CD4-positive, alpha-beta T cell treated with Interleukin-15 for 4 hours (primary cell): ENCODE measurements around the gene PCDHGA4.
"Not testable (repeated sequence)": the region's sequence is repeated elsewhere in the genome, so short reads cannot be mapped to it uniquely, and the experiment has no call there.

ENCODE experiments used
- DNase-seq: peaks from one replicate; pipeline ENCODE4 v3.0.0-alpha.2; 2020; ENCODE audit warnings: low spot score

Gene PCDHGA4

DNA sequence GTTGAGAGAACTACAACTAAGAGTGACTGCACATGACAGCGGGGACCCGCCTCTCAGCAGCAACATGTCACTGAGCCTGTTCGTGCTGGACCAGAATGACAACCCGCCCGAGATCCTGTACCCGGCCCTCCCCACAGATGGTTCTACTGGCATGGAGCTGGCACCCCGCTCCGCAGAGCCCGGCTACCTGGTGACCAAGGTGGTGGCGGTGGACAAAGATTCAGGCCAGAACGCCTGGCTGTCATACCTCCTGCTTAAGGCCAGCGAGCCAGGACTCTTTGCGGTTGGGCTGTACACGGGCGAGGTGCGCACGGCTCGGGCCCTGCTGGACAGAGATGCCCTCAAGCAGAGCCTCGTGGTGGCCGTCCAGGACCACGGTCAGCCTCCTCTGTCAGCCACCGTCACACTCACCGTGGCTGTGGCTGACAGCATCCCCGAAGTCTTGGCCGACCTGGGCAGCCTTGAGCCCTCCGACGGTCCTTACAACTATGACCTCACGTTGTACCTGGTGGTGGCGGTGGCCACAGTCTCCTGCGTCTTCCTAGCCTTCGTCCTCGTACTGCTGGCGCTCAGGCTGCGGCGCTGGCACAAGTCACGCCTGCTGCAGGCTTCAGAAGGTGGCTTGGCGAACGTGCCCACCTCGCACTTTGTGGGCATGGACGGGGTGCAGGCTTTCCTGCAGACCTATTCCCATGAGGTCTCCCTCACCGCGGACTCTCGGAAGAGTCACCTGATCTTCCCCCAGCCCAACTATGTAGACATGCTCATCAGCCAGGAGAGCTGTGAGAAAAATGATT is 29.8 kb downstream of the PCDHGA4 start:
- no peak for DNase-seq

DNA sequence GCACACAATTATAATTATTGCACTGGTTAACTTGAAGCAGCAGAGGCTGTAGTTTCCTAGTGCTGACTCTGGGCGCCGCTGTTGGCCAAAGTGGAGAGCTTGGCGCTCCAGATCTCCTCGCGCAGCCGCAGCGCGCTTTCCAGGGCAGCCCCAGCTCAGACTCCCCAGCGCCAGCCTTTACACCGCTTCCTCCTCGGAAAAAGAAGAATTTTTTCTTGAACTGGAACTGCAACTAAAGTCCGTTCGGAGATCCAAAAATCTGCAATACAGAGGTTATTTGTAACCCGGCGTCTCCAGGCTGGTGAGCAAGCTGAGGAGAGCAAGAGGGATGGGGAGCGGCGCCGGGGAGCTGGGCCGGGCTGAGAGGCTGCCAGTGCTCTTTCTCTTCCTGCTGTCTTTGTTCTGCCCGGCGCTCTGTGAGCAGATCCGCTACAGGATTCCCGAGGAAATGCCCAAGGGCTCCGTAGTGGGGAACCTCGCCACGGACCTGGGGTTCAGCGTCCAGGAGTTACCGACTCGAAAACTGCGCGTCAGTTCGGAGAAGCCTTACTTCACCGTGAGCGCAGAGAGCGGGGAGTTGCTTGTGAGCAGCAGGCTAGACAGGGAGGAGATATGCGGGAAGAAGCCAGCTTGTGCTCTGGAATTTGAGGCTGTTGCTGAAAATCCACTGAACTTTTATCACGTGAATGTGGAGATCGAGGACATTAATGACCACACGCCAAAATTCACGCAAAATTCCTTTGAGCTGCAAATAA is 32.9 kb downstream of the PCDHGA4 start, which contains the start of gene PCDHGB4:
PCDHGB4 (plus strand) TSS at position 142 of the 755 bp plus-strand sequence; CDS start at position 329, 187 bp downstream.
- not testable (repeated sequence) for DNase-seq

DNA sequence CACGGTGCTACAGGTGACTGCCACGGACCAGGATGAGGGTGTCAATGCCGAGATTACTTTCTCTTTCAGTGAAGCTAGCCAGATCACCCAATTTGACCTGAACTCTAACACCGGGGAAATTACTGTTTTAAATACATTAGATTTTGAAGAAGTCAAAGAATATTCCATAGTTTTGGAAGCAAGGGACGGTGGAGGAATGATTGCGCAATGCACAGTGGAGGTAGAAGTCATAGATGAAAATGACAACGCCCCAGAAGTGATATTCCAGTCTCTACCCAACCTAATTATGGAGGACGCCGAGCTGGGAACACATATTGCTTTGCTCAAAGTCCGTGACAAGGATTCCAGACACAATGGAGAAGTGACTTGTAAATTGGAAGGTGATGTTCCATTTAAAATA is 33.8 kb downstream of the PCDHGA4 start:
- DNase-seq, result no peak

DNA sequence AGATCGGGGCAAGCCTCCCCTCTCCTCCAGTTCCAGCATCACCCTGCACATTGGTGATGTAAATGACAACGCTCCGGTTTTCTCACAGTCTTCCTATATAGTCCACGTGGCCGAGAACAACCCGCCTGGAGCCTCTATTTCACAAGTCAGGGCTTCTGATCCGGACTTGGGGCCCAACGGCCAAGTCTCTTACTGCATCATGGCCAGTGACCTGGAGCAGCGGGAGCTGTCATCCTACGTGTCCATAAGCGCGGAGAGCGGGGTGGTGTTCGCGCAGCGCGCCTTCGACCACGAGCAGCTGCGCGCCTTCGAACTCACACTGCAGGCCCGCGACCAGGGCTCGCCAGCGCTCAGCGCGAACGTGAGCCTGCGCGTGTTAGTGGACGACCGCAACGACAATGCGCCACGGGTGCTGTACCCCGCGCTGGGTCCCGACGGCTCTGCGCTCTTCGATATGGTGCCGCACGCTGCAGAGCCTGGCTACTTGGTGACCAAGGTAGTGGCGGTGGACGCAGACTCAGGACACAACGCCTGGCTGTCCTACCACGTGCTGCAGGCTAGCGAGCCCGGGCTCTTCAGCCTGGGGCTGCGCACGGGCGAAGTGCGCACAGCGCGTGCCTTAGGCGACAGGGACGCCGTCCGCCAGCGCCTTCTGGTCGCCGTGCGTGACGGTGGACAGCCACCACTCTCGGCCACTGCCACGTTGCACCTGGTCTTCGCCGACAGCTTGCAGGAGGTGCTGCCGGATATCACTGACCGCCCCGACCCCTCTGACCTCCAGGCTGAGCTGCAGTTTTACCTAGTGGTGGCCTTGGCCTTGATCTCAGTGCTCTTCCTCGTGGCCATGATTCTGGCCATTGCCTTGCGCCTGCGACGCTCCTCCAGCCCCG is 34.6 kb downstream of the PCDHGA4 start:
- no peak for DNase-seq

DNA sequence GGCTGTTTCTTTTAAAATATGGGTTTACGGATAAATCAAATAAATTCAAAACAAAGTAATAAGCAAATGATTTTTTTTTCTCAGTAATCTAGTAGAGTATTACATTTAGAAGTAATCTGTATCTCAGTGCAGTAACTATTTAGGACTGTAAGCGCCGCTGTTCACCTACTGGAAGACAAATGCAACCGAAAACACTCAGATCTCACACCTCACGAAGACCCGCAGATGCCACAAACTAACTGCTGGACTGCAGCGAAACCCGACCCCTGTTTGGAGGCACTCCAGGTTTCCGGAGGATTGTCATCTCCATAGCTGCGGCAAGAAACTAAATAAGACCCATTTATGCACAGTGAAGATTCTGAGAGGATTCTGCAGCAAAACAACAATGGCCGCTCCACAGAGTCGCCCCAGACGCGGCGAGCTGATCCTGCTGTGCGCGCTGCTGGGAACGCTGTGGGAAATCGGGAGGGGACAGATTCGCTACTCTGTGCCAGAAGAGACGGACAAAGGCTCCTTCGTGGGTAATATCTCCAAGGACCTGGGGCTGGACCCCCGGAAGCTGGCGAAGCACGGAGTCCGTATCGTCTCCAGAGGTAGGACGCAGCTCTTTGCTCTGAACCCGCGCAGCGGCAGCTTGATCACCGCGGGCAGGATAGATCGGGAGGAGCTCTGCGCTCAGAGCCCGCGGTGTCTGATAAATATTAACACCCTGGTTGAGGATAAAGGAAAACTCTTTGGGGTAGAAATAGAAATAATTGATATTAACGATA is 37.8 kb downstream of the PCDHGA4 start, which contains the start of gene PCDHGA8:
PCDHGA8 (plus strand) TSS at position 205 of the 770 bp plus-strand sequence; CDS start at position 386, 181 bp downstream.
- no peak for DNase-seq

DNA sequence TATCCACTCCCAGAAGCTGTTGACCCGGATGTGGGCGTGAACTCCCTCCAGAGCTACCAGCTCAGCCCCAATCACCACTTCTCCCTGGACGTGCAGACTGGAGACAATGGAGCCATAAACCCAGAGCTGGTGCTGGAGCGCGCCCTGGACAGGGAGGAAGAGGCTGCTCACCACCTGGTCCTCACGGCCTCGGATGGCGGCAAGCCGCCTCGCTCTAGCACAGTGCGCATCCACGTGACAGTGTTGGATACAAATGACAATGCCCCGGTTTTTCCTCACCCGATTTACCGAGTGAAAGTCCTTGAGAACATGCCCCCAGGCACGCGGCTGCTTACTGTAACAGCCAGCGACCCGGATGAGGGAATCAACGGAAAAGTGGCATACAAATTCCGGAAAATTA is 38.4 kb downstream of the PCDHGA4 start:
- no peak for DNase-seq

DNA sequence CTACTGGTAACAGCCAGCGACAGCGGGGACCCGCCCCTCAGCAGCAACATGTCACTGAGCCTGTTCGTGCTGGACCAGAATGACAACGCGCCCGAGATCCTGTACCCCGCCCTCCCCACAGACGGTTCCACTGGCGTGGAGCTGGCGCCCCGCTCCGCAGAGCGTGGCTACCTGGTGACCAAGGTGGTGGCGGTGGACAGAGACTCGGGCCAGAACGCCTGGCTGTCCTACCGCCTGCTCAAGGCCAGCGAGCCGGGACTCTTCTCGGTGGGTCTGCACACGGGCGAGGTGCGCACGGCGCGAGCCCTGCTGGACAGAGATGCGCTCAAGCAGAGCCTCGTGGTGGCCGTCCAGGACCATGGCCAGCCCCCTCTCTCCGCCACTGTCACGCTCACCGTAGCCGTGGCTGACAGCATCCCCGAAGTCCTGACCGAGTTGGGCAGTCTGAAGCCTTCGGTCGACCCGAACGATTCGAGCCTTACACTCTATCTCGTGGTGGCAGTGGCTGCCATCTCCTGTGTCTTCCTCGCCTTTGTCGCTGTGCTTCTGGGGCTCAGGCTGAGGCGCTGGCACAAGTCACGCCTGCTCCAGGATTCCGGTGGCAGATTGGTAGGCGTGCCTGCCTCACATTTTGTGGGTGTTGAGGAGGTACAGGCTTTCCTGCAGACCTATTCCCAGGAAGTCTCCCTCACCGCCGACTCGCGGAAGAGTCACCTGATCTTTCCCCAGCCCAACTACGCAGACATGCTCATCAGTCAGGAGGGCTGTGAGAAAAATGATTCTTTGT is 39.8 kb downstream of the PCDHGA4 start:
- not testable (repeated sequence) for DNase-seq

DNA sequence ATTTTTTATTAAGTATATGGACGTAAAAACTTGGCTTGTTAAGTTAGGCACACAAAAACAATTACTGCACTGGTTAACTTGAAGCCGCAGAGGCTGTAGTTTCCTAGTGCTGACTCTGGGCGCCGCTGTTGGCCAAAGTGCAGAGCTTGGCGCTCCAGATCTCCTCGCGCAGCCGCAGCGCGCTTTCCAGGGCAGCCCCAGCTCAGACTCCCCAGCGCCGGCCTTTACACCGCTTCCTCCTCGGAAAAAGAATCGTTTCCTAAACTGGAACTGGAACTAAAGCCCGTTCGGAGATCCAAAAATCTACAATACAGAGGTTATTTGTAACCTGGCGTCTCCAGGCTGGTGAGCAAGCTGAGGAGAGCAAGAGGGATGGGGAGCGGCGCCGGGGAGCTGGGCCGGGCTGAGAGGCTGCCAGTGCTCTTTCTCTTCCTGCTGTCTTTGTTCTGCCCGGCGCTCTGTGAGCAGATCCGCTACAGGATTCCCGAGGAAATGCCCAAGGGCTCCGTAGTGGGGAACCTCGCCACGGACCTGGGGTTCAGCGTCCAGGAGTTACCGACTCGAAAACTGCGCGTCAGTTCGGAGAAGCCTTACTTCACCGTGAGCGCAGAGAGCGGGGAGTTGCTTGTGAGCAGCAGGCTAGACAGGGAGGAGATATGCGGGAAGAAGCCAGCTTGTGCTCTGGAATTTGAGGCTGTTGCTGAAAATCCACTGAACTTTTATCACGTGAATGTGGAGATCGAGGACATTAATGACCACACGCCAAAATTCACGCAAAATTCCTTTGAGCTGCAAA is 43.1 kb downstream of the PCDHGA4 start, which contains the start of gene PCDHGB5:
PCDHGB5 (plus strand) TSS at position 192 of the 796 bp plus-strand sequence; CDS start at position 373, 181 bp downstream.
- peak; percentile 31 for DNase-seq

DNA sequence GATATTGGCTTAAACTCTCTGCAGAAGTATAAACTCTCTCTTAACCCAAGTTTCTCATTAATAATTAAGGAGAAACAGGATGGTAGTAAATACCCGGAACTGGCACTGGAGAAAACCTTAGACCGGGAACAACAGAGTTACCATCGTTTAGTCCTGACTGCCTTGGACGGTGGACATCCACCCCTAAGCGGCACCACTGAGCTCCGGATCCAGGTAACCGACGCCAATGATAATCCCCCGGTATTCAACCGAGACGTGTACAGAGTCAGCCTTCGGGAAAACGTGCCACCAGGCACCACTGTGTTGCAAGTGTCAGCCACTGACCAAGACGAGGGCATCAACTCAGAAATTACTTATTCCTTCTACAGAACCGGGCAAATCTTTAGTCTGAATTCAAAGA is 43.8 kb downstream of the PCDHGA4 start:
- DNase-seq, result no peak

DNA sequence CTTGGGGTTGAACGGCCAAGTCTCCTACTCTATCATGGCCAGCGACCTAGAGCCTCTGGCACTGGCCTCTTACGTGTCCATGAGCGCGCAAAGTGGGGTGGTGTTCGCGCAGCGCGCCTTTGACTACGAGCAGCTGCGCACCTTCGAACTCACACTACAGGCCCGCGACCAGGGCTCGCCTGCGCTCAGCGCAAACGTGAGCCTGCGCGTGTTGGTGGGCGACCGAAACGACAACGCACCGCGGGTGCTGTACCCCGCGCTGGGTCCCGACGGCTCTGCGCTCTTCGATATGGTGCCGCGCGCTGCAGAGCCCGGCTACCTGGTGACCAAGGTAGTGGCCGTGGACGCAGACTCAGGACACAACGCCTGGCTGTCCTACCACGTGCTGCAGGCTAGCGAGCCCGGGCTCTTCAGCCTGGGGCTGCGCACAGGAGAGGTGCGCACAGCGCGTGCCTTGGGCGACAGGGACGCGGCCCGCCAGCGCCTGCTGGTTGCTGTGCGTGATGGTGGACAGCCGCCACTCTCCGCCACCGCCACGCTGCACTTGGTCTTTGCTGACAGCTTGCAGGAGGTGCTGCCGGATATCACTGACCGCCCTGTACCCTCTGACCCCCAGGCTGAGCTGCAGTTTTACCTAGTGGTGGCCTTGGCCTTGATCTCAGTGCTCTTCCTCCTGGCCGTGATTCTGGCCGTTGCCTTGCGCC is 44.9 kb downstream of the PCDHGA4 start:
- no peak for DNase-seq

DNA sequence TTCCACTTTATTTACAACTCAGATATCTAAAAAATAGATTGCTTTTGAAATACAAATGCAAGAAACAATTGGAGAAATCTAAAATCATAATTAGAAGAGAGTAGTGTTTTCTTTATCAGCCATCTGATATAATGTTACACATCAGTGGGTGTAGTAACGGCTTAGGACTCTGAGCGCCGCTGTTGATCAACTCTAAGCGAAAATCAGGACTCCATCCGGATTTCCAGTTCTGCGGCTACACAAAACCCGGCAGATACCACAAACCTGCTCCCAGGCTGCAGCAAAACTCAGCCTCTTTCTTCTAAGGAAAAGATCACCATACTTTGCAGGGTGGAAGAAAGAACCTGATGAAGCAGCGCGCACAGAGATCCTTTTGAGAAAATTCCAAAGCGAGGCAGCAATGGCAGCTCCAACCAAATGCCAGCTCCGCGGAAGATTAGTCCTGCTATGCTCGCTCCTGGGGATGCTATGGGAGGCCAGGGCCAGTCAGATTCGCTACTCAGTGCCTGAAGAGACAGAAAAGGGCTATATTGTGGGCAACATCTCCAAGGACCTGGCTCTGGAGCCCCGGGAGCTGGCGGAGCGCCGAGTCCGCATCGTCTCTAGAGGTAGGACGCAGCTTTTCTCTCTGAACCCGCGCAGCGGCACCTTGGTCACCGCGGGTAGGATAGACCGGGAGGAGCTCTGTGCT is 47.9 kb downstream of the PCDHGA4 start, which contains the start of gene PCDHGA9:
PCDHGA9 (plus strand) TSS at position 226 of the 691 bp plus-strand sequence; CDS start at position 401, 175 bp downstream.
- DNase-seq, result no peak

DNA sequence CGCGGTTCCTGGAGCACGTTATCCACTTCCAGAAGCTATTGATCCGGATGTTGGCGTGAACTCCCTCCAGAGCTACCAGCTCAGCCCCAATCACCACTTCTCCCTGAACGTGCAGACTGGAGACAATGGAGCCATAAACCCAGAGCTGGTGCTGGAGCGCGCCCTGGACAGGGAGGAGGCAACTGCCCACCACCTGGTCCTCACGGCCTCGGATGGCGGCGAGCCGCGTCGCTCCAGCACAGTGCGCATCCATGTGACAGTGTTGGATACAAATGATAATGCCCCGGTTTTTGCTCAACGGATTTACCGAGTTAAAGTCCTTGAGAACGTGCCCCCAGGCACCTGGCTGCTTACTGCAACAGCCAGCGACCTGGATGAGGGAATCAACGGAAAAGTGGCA is 48.6 kb downstream of the PCDHGA4 start:
- DNase-seq, result no peak
